Lung (tissue), 12 donors: ENCODE measurements around the gene ETV5. TPM values are rescaled to one million over a fixed set of nuclear protein-coding genes. Genes with fewer than 3 reads are reported as not detected.

Experiments used
- ATAC-seq: fragments of 200-7000 bp; cut with Tn5 transposase; one replicate; pipeline ENCODE4 v1.9.1; 2020; ENCODE audit warnings: moderate number of reproducible peaks; ENCODE audit not compliant: insufficient read depth, low FRiP score
- DNase-seq, 3 donors: peaks; one replicate each; pipeline ENCODE4 v3.0.0-alpha.2; 2013 to 2017
- H3K27ac ChIP-seq, 2 donors: one replicate each; pipeline ENCODE4 v1.5.1; 2013; ENCODE audit warnings: mild to moderate bottlenecking in 2 of 2, moderate library complexity in 2 of 2, control low read depth in 1 of 2, inconsistent platforms in 1 of 2, low read depth in 1 of 2, low read length in 1 of 2
- H3K27me3 ChIP-seq, 3 donors: one replicate each; pipeline ENCODE4 v1.5.1; 2013; ENCODE audit warnings: low read length in 2 of 3; ENCODE audit not compliant: control insufficient read depth in 3 of 3, insufficient read depth in 3 of 3
- H3K36me3 ChIP-seq, 4 donors: one replicate each; pipeline ENCODE4 v1.5.1; 2013; ENCODE audit warnings: low read length in 4 of 4, mild to moderate bottlenecking in 1 of 4, moderate library complexity in 1 of 4; ENCODE audit not compliant: control insufficient read depth in 4 of 4, insufficient read depth in 4 of 4
- H3K4me1 ChIP-seq, 5 donors: one replicate each; pipeline ENCODE4 v1.5.1; 2013; ENCODE audit warnings: low read length in 5 of 5, mild to moderate bottlenecking in 2 of 5, moderate library complexity in 1 of 5; ENCODE audit not compliant: control insufficient read depth in 5 of 5, insufficient read depth in 5 of 5
- H3K4me3 ChIP-seq: one replicate; pipeline ENCODE4 v1.5.1; 2013; ENCODE audit warnings: mild to moderate bottlenecking, control low read depth, moderate library complexity
- H3K9ac ChIP-seq, 2 donors: one replicate each; pipeline ENCODE4 v1.5.1; 2013; ENCODE audit warnings: low read length in 2 of 2, control low read depth in 1 of 2; ENCODE audit not compliant: insufficient read depth in 1 of 2
- H3K9me3 ChIP-seq, 4 donors: one replicate each; pipeline ENCODE4 v1.5.1; 2013; ENCODE audit warnings: low read length in 3 of 4, mild to moderate bottlenecking in 1 of 4, moderate library complexity in 1 of 4; ENCODE audit not compliant: control insufficient read depth in 4 of 4, insufficient read depth in 3 of 4
- WGBS, 2 donors: extraction: QIAGEN DNeasy Blood & Tissue Kit; methylation state at CpG; one replicate each; pipeline ENCODE4 v1.1.7; 2013; 5-methylcytosine and 5-hydroxymethylcytosine counted together
- polyA plus RNA-seq, 2 donors: library from polyadenylated mRNA; stranded (reverse); fragments of 200-250 nt; gene quantifications; one replicate each; pipeline ENCODE4 v1.2.1, GENCODE V29; 2013
- total RNA-seq, 2 donors: library from RNA; depleted of rRNA in 1 of 2; stranded (reverse); fragments of >200 nt in 1 of 2; gene quantifications; one replicate each; pipeline ENCODE4 v1.2.1, GENCODE V29; 2014 to 2021
- TF ChIP-seq, protein P1 (sequence below): IDR thresholded peaks from 2 replicates; pipeline ENCODE4 v1.5.1; 2012; ENCODE audit warnings: mild to moderate bottlenecking; ENCODE audit errors: control extremely low read depth, extremely low read depth
- donor health status: control.
- donor health status: control.
- donor health status: Bipolar disorder and iron deficiency.
- donor health status: healthy.
- donor health status: DM: yes; HTN: yes; CAD: no.

Gene ETV5
- total and polyA plus RNA-seq, 4 donors, result 12.5 to 53.9 (median 23.0) TPM

DNA sequence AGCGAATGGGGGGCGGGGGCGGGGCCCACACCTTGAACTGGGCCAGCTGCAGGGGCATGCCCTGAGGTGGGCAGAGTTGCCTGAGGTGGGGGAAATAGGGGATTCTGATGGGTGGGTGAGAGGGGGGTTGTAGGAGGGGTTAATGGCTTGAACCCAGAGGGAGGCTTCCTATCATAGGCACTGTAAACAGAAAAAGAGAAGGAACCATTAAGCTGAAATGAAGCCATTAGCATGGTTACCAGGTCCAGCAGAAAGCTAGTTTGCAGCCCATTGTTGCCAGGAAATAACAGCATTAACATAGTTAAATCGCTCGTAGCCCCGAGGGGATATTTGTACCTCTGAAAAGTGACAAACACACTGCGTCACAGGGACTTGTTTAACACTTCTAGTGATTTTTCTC lies 29.0 kb downstream of the ETV5 start:
- DNase-seq (no peak), ATAC-seq (no peak)
- peaks cover 0 to 18% (median 0%) of the 10 kb centered on the region in 5 donors for H3K4me1 ChIP-seq
- 77 to 84% methylated on average over 7 of the region's 7 CpGs for WGBS, 2 donors
- H3K4me3 ChIP-seq, result no peak overlapping the region
- no peaks in the 10 kb centered on the region for H3K27me3 ChIP-seq
- H3K9ac ChIP-seq, result no peak overlapping the region
- H3K27ac ChIP-seq, result no peak overlapping the region
- H3K9me3 ChIP-seq, result no peaks in the 10 kb centered on the region
- TF ChIP-seq, protein P1, sequence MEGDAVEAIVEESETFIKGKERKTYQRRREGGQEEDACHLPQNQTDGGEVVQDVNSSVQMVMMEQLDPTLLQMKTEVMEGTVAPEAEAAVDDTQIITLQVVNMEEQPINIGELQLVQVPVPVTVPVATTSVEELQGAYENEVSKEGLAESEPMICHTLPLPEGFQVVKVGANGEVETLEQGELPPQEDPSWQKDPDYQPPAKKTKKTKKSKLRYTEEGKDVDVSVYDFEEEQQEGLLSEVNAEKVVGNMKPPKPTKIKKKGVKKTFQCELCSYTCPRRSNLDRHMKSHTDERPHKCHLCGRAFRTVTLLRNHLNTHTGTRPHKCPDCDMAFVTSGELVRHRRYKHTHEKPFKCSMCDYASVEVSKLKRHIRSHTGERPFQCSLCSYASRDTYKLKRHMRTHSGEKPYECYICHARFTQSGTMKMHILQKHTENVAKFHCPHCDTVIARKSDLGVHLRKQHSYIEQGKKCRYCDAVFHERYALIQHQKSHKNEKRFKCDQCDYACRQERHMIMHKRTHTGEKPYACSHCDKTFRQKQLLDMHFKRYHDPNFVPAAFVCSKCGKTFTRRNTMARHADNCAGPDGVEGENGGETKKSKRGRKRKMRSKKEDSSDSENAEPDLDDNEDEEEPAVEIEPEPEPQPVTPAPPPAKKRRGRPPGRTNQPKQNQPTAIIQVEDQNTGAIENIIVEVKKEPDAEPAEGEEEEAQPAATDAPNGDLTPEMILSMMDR, result no peak
- H3K36me3 ChIP-seq, result peaks cover 0 to 25% (median 8%) of the 10 kb centered on the region in 4 donors

GRCh38 chr3:186077466-186077865 lies 31.4 kb downstream of the ETV5 start:
- H3K27me3 ChIP-seq, result no peaks in the 10 kb centered on the region
- DNase-seq (no peak), ATAC-seq (no peak)
- H3K4me3 ChIP-seq, result no peak overlapping the region
- no peak overlapping the region for H3K27ac ChIP-seq
- no peaks in the 10 kb centered on the region for H3K9me3 ChIP-seq
- TF ChIP-seq, protein P1, result no peak
- H3K4me1 ChIP-seq, result peaks cover 0 to 23% (median 0%) of the 10 kb centered on the region in 5 donors
- WGBS, 2 donors, result 90 to 93% methylated on average over 6 of the region's 6 CpGs
- H3K36me3 ChIP-seq, result peaks cover 0 to 28% (median 13%) of the 10 kb centered on the region in 4 donors
- no peak overlapping the region for H3K9ac ChIP-seq

DNA sequence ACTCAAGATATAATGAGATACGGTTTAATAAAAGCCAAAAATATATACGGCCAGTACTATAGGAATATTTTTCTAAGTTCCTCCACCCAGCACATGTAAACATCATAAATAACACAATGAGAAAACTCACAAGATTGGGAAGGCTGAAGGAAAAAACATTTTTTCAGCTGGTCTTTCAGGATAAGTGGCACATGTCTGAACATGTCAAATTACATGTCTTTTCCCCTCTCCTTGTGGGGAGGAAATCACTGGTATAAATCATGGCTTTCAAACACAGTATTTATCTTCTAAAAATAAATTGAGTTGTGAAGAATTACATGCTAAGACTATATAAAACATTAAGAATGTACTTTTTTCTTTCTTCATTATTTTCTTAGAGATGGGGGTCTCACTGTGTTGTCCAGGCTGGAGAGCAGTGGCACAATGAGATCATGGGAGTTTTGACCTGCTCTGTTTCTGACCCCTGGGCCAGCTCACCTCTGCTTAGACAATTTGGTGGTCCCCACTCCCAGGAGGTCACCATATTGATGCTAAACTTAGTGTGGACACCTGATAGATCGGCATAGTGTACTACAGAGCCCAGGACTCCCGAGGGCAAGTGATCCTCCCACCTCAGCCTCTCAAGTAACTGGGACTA lies 32.8 kb downstream of the ETV5 start:
- Histone ChIP-seq H3K9ac (no peak overlapping the region), H3K27me3 (no peaks in the 10 kb centered on the region), H3K4me1 (peaks cover 0 to 23% (median 6%) of the 10 kb centered on the region in 5 donors), H3K36me3 (peaks cover 0 to 31% (median 13%) of the 10 kb centered on the region in 4 donors), H3K9me3 (no peaks in the 10 kb centered on the region), H3K4me3 (no peak overlapping the region), H3K27ac (no peak overlapping the region)
- ATAC-seq (no peak), DNase-seq (no peak)
- WGBS, 2 donors, result 90% methylated on average over 4 of the region's 4 CpGs
- TF ChIP-seq, protein P1, result no peak

- H3K27ac ChIP-seq, result no peak overlapping the region
- no peak overlapping the region for H3K4me3 ChIP-seq
- H3K9ac ChIP-seq, result no peak overlapping the region
- no peak for ATAC-seq
- TF ChIP-seq, protein P1, result no peak
- H3K9me3 ChIP-seq, result no peaks in the 10 kb centered on the region
- peaks cover 0 to 31% (median 13%) of the 10 kb centered on the region in 4 donors for H3K36me3 ChIP-seq
- DNase-seq, result no peak
- WGBS, 2 donors, result 75 to 78% methylated on average over 2 of the region's 2 CpGs
- no peaks in the 10 kb centered on the region for H3K27me3 ChIP-seq
- peaks cover 0 to 24% (median 10%) of the 10 kb centered on the region in 5 donors for H3K4me1 ChIP-seq
Observed at GRCh38 chr3:186075489-186075888, 33.4 kb downstream of the ETV5 start.
